Mesenchymal stem cell (in vitro differentiated cells and primary cell): Measurements from ENCODE around the gene LDAH.

Experiments used
- DNase-seq: peaks from one replicate; pipeline ENCODE4 v3.0.0-alpha.2; 2013
- H2AFZ ChIP-seq: one replicate; pipeline ENCODE4 v1.6.1; 2013; ENCODE audit warnings: low read depth, mild to moderate bottlenecking, control low read depth, inconsistent platforms, low read length, moderate library complexity
- H2AK5ac ChIP-seq: 2 replicates; pipeline ENCODE4 v1.6.1; 2013; ENCODE audit warnings: low read length, moderate library complexity, mild to moderate bottlenecking, inconsistent platforms; ENCODE audit not compliant: severe bottlenecking
- H2BK120ac ChIP-seq: one replicate; pipeline ENCODE4 v1.6.1; 2013; ENCODE audit warnings: low read depth, mild to moderate bottlenecking, inconsistent platforms, low read length, moderate library complexity
- H2BK12ac ChIP-seq, 2 experiments: one replicate each; pipeline ENCODE4 v1.6.1; 2013; ENCODE audit warnings: inconsistent platforms in 2 of 2, low read length in 2 of 2, mild to moderate bottlenecking in 2 of 2, moderate library complexity in 2 of 2, control low read depth in 1 of 2
- H2BK15ac ChIP-seq: one replicate; pipeline ENCODE4 v1.6.1; 2013; ENCODE audit warnings: mild to moderate bottlenecking, low read depth, inconsistent platforms; ENCODE audit not compliant: poor library complexity, severe bottlenecking
- H2BK5ac ChIP-seq: 2 replicates; pipeline ENCODE4 v1.6.1; 2013; ENCODE audit warnings: low read depth, mild to moderate bottlenecking, low read length, control low read depth, inconsistent platforms; ENCODE audit not compliant: poor library complexity, severe bottlenecking
- H3K14ac ChIP-seq, 2 experiments: one replicate each; pipeline ENCODE4 v1.6.1; 2013; ENCODE audit warnings: inconsistent platforms in 2 of 2, low read length in 2 of 2, control low read depth in 1 of 2, mild to moderate bottlenecking in 1 of 2, moderate library complexity in 1 of 2
- H3K18ac ChIP-seq, 2 experiments: one replicate each; pipeline ENCODE4 v1.6.1; 2013; ENCODE audit warnings: inconsistent platforms in 2 of 2, low read length in 2 of 2, control low read depth in 1 of 2, low read depth in 1 of 2, mild to moderate bottlenecking in 1 of 2
- H3K23ac ChIP-seq, 2 experiments: one replicate each; pipeline ENCODE4 v1.6.1; 2013; ENCODE audit warnings: inconsistent platforms in 2 of 2, low read length in 2 of 2, mild to moderate bottlenecking in 2 of 2, moderate library complexity in 2 of 2, control low read depth in 1 of 2
- H3K27ac ChIP-seq: 2 replicates; pipeline ENCODE4 v1.5.1; 2013; ENCODE audit warnings: mild to moderate bottlenecking, moderate library complexity, low read length, control low read depth, inconsistent platforms; ENCODE audit not compliant: poor library complexity, severe bottlenecking
- H3K27me3 ChIP-seq, 2 experiments: 2 replicates each; pipeline versions ENCODE4 v1.6.1 to v1.7.0; 2013; ENCODE audit warnings: low read length in 2 of 2, mild to moderate bottlenecking in 2 of 2, moderate library complexity in 2 of 2, control low read depth in 1 of 2, inconsistent platforms in 1 of 2; ENCODE audit not compliant: control insufficient read depth in 1 of 2, insufficient read depth in 1 of 2
- H3K36me3 ChIP-seq, 2 experiments: 2 replicates each; pipeline versions ENCODE4 v1.6.1 to v1.7.0; 2013; ENCODE audit warnings: low read length in 2 of 2, control low read depth in 1 of 2, inconsistent platforms in 1 of 2, low read depth in 1 of 2, mild to moderate bottlenecking in 1 of 2; ENCODE audit not compliant: insufficient read depth in 2 of 2, control insufficient read depth in 1 of 2
- H3K4ac ChIP-seq, 2 experiments: one replicate each; pipeline ENCODE4 v1.6.1; 2013; ENCODE audit warnings: inconsistent platforms in 2 of 2, low read length in 2 of 2, mild to moderate bottlenecking in 2 of 2, moderate library complexity in 2 of 2, control low read depth in 1 of 2, low read depth in 1 of 2
- H3K4me1 ChIP-seq: 2 replicates; pipeline ENCODE4 v1.6.1; 2013; ENCODE audit warnings: low read depth, low read length, control low read depth; ENCODE audit not compliant: control insufficient read depth, insufficient read depth
- H3K4me2 ChIP-seq: 2 replicates; pipeline ENCODE4 v1.6.1; 2013; ENCODE audit warnings: low read length, mild to moderate bottlenecking, inconsistent platforms; ENCODE audit not compliant: poor library complexity, severe bottlenecking
- H3K4me3 ChIP-seq, 2 experiments: 2 replicates each; pipeline versions ENCODE4 v1.5.1 to v1.7.0; 2013; ENCODE audit warnings: low read length in 2 of 2, mild to moderate bottlenecking in 2 of 2, control low read depth in 1 of 2, low read depth in 1 of 2; ENCODE audit not compliant: insufficient read depth in 1 of 2
- H3K79me1 ChIP-seq: replicated peaks from 2 replicates; pipeline ENCODE4 v1.6.1; 2013; ENCODE audit warnings: mild to moderate bottlenecking, control low read depth, low read length, inconsistent platforms; ENCODE audit not compliant: poor library complexity, severe bottlenecking
- H3K9ac ChIP-seq: 2 replicates; pipeline ENCODE4 v1.7.0; 2013; ENCODE audit warnings: mild to moderate bottlenecking, low read length, moderate library complexity
- H3K9me3 ChIP-seq: 2 replicates; pipeline ENCODE4 v1.7.0; 2013; ENCODE audit warnings: mild to moderate bottlenecking, low read length; ENCODE audit not compliant: control insufficient read depth
- H4K8ac ChIP-seq: one replicate; pipeline ENCODE4 v1.6.1; 2013; ENCODE audit warnings: inconsistent platforms, mild to moderate bottlenecking, low read length, moderate library complexity
- H4K91ac ChIP-seq: one replicate; pipeline ENCODE4 v1.6.1; 2013; ENCODE audit warnings: mild to moderate bottlenecking, low read length, inconsistent platforms
- WGBS: methylation state at CpG from one replicate; pipeline ENCODE4 v1.1.7; 2013; ENCODE audit warnings: mixed read lengths; 5-methylcytosine and 5-hydroxymethylcytosine counted together

Gene LDAH

DNA sequence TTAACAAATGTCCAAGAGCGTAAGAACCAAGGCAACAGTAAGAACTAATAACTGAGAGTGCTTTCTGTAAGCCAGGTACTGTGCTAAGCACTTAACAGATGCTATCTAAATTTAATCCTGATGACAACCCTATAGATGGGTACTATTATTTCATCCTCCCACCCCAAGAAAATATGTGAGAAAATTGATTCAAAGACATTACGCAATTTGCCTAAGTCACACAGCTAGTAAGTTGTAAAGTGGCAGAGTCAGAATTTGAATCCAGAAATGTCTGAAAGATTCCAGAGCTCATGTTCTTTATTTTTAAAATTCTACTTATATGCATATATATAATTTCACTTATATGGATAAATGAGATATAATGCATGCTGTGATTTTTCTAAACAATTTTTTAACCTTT is 10.1 kb downstream of the LDAH start:
- H3K27ac ChIP-seq: no peak overlapping the region
- H2BK12ac ChIP-seq: no peak overlapping the region
- no peaks in the 10 kb centered on the region for H3K4me1 ChIP-seq
- H2BK15ac ChIP-seq: no peak overlapping the region
- no peak overlapping the region for H3K9ac ChIP-seq
- no peak overlapping the region for H2AFZ ChIP-seq
- H4K91ac ChIP-seq: no peak overlapping the region
- H3K18ac ChIP-seq: no peak overlapping the region
- peaks cover 8% of the 10 kb centered on the region for H3K79me1 ChIP-seq
- H2BK120ac ChIP-seq: no peak overlapping the region
- H4K8ac ChIP-seq: no peak overlapping the region
- H2AK5ac ChIP-seq: no peak overlapping the region
- WGBS: no CpG with 5 or more reads among the region's 2 CpGs
- no peaks in the 10 kb centered on the region for H3K9me3 ChIP-seq
- no peak overlapping the region for H3K4me2 ChIP-seq
- no peaks in the 10 kb centered on the region for H3K27me3 ChIP-seq
- H2BK5ac ChIP-seq: no peak overlapping the region
- no peak overlapping the region for H3K4me3 ChIP-seq
- no peaks in the 10 kb centered on the region for H3K36me3 ChIP-seq
- H3K4ac ChIP-seq: no peak overlapping the region
- DNase-seq: no peak
- H3K23ac ChIP-seq: no peak overlapping the region
- no peak overlapping the region for H3K14ac ChIP-seq

DNA sequence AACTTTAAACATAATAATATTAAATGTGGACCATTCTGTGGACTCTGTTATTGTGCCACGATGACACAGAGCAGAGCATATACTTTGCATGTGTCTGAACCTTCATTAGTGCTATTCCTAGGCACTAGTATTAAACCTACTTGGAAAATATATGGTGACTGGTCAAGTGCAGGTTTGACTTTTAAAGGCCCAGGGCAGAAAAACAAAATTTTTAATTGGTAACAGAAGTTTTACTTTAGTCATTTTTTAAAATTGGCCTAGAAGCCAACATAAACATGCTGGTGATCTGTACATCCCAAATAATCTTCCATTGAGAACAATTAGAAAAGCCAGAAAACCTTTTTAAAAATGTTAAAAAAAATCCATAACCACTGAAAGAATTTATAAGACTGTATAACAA is 16.6 kb downstream of the LDAH start:
- Histone ChIP-seq H2BK5ac (no peak overlapping the region), H3K4me3 (no peak overlapping the region), H3K9ac (no peak overlapping the region), H3K36me3 (no peaks in the 10 kb centered on the region), H3K27ac (no peak overlapping the region), H3K4me2 (no peak overlapping the region), H4K91ac (no peak overlapping the region), H2BK12ac (no peak overlapping the region), H4K8ac (no peak overlapping the region), H3K23ac (no peak overlapping the region), H3K14ac (no peak overlapping the region), H3K9me3 (no peaks in the 10 kb centered on the region), H2BK120ac (no peak overlapping the region), H2AK5ac (no peak overlapping the region), H3K79me1 (peaks cover 20% of the 10 kb centered on the region), H3K27me3 (no peaks in the 10 kb centered on the region), H3K18ac (no peak overlapping the region), H2BK15ac (no peak overlapping the region), H3K4me1 (no peaks in the 10 kb centered on the region), H3K4ac (no peak overlapping the region), H2AFZ (no peak overlapping the region)
- WGBS: 100% methylated on average over 1 of the region's 1 CpG
- no peak for DNase-seq

DNA sequence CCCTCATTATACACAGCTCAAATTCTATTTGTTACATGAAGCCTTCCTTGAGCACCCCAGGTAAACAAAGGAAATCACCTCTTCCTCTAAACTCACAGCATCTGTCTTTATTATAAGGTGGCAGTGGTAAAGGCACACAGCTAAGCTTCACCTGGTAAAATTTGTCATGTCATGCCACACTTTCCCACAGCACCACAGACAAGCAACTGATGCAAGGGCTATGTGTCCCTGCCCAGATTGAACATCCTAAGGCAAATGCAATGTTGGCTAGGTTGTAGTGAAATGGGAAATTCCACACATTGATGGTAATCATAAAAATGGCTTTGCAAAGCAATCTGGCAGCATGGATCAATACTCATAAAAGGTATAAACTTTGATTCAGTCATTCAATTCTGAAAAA is 18.9 kb downstream of the LDAH start:
- Histone ChIP-seq H3K4ac (no peak overlapping the region), H4K91ac (no peak overlapping the region), H2AK5ac (no peak overlapping the region), H3K4me1 (no peaks in the 10 kb centered on the region), H3K9ac (no peak overlapping the region), H2AFZ (no peak overlapping the region), H2BK15ac (no peak overlapping the region), H3K79me1 (peaks cover 16% of the 10 kb centered on the region), H3K23ac (no peak overlapping the region), H3K14ac (no peak overlapping the region), H2BK12ac (no peak overlapping the region), H3K27ac (no peak overlapping the region), H4K8ac (no peak overlapping the region), H2BK120ac (no peak overlapping the region), H3K27me3 (no peaks in the 10 kb centered on the region), H3K4me2 (no peak overlapping the region), H3K4me3 (no peak overlapping the region), H3K9me3 (no peaks in the 10 kb centered on the region), H2BK5ac (no peak overlapping the region), H3K18ac (no peak overlapping the region), H3K36me3 (peaks cover 0 to 3% of the 10 kb centered on the region in 2 experiments)
- DNase-seq: no peak

DNA sequence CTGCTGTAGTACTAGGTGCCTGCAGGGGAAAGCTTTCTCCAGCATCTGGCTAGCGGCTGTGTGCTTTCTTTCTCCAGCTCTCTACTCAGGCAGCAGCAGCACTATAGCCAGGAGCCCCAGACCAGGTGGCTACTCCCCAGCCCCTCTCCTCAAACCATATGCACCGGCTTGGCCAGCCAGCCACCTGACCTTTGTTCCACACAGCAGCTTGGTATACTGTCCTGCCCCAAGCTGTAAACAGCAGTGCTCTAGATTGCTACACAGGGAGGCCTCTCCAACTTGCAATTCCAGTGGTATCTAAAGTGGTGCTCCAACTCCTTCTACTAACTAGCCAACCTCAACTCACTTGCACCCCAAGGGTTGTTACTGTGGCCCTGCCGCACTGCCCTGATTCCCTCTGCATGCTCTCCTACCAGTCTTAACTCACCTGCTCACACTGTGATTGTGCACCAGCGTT is 19.6 kb downstream of the LDAH start:
- no peak overlapping the region for H3K23ac ChIP-seq
- H3K27ac ChIP-seq: no peak overlapping the region
- H2AK5ac ChIP-seq: no peak overlapping the region
- H2BK120ac ChIP-seq: no peak overlapping the region
- no peak overlapping the region for H2AFZ ChIP-seq
- H2BK15ac ChIP-seq: no peak overlapping the region
- no peak overlapping the region for H3K4me3 ChIP-seq
- H3K4me2 ChIP-seq: no peak overlapping the region
- no peak overlapping the region for H4K91ac ChIP-seq
- peaks cover 17% of the 10 kb centered on the region for H3K79me1 ChIP-seq
- no peak overlapping the region for H2BK5ac ChIP-seq
- H3K36me3 ChIP-seq: peaks cover 0 to 3% of the 10 kb centered on the region in 2 experiments
- no peaks in the 10 kb centered on the region for H3K4me1 ChIP-seq
- H3K14ac ChIP-seq: no peak overlapping the region
- H3K18ac ChIP-seq: no peak overlapping the region
- no peaks in the 10 kb centered on the region for H3K9me3 ChIP-seq
- no peak overlapping the region for H3K4ac ChIP-seq
- WGBS: 96% methylated on average over 4 of the region's 4 CpGs
- H3K27me3 ChIP-seq: no peaks in the 10 kb centered on the region
- no peak overlapping the region for H2BK12ac ChIP-seq
- H4K8ac ChIP-seq: no peak overlapping the region
- DNase-seq: no peak
- no peak overlapping the region for H3K9ac ChIP-seq
